Amniotic stem cell (primary cell): ENCODE data around the gene HSPB6.

Source experiments
- DNase-seq: peaks from one replicate; lab custom pipeline; 2025; lab: John Stamatoyannopoulos, UW

HSPB6 gene

DNA sequence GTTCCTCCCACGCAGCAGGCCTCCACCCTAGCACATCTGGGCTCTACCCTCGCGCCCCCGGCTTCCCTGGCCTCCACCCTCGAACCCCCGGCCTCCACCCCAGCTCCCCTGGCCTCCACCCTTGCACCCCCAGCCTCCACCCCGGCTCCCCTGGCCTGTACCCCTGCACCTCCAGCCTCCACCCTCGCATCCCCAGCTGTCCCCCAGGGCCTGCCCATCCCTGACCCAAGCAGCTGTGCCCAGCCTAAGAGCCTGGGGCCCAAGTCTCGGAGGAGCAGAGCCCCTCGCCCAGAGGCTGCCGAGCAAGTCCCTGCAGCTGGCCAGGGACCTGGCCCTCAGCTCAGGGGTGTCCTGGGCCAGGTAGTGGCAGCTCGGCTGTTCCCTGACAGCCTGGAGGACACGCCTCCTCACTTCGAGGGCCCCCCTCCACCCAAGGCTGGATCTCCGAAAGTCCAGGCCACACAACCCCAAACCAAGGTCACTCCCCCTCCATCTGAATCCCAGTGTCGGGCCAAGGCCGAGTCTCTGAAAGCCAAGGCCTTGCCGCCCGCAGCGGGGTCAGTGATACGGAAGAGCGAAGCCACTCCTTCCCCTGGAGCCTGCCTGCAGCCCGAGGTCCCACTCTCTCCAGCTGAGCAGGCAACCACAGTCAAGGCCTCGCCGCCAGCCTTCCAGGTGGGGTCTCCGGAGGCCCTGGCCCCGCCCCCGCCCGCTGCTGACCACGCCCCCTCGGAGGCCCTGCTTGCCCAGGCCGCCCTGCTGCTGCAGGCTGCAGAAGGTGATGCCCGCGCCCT is 10.7 kb upstream of the HSPB6 start:
- DNase-seq: no peak

DNA sequence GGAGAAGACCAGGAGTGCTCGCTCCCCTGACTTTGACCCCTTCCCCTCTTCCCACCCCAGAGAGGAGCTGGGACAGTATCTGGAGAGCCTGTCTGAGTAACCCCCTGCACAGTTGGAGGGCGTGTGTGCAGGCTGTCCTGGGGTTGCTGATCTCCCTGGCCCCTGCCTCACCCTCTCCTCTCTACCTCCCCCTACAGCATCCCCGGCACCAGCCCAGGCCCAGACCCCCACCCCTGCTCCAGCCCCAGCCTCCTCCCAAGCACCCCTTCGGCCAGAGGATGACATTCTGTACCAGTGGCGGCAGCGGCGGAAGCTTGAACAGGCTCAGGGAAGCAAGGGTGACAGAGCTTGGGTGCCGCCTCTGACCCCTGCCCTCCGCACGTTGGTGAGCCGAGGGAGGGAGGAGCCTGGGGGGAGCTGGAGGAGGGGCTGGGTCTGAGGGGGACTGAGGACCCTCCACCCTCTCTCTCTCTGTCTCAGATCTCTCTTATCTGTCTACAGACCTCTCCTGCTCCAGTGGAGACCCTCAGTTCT is 9.8 kb upstream of the HSPB6 start:
- DNase-seq: no peak

DNA sequence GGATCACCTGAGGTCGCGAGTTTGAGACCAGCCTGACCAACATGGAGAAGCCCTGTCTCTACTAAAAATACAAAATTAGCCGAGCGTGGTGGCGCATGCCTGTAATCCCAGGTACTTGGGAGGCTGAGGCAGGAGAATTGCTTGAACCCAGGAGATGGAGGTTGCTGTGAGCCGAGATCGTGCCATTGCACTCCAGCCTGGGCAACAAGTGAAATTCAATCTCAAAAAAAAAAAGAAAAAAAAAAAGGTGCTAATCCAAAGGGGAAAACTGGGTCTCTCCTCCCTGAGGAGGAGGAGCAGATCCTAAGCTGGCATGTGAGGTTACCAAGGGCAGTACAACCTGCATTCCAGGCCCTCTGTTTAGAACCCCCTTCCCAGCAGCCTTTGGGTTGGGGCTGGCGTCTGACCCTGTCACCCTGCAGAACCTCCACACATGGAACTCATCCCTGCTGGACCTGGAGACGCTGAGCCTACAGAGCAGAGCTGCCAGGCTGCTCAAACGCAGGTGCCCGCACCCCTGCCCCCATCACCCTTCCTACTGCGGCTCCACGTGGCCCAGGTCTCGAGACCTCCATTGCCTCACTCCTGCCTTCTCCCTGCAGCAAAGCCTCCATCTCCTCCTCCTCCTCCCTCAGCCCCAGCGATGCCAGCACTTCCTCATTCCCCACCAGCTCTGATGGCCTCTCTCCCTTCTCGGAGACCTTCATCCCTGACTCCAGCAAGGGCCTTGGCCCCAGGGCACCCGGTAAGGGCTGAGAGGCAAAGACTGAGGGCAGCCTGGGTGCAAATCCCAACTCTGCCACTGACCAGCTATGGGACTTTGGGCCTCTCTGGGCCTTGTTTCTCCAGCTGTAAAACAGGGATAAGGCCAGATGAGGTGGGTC is 7.8 kb upstream of the HSPB6 start:
- no peak for DNase-seq

DNA sequence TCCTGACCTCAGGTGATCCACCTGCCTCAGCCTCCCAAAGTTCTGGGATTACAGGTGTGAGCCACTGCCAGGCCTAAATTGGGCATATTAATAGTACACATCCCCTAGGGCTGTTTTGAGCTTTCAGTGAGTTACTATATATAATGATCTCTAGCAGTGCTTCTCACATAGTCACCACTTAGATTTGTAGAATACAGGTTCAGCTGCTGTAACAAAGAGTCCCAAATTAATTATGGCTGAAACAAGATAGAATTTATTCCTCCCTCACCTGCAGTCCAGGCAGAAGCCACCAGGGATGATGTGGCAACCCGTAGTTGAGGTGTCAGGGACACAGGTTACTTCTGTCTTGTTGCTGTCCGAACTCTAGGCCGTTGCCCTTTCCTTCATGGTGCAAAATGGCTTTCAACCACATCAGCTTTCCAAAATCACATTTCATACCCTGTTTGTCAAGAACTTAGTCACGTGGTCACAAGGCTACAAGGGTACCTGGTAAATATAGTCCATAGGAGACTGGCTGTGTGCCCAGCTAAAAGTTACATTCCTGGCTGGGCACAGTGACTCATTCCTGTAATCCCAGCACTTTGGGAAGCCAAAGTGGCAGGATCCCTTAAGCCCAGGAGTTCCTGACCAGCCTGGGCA is 4.0 kb upstream of the HSPB6 start:
- DNase-seq: no peak

DNA sequence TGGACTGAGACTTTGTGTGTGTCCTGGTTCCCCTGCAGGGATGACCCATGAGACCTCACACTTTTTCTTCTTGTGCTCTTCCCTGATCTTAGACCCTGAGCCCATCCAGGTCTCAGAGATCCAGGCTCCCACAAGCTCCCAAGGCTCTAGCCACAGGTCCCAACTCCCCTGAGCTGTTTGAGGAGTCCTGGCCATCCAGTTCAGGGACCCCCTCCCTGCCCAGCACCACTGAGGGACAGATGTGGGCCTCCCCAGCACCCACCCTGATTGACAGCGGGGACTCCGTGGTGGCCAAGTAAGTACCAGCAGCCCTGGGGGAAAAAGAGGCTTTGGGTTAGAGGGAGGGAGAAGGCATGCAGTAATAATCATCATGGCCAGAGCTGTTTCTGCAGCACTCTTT is 2.9 kb upstream of the HSPB6 start:
- no peak for DNase-seq

DNA sequence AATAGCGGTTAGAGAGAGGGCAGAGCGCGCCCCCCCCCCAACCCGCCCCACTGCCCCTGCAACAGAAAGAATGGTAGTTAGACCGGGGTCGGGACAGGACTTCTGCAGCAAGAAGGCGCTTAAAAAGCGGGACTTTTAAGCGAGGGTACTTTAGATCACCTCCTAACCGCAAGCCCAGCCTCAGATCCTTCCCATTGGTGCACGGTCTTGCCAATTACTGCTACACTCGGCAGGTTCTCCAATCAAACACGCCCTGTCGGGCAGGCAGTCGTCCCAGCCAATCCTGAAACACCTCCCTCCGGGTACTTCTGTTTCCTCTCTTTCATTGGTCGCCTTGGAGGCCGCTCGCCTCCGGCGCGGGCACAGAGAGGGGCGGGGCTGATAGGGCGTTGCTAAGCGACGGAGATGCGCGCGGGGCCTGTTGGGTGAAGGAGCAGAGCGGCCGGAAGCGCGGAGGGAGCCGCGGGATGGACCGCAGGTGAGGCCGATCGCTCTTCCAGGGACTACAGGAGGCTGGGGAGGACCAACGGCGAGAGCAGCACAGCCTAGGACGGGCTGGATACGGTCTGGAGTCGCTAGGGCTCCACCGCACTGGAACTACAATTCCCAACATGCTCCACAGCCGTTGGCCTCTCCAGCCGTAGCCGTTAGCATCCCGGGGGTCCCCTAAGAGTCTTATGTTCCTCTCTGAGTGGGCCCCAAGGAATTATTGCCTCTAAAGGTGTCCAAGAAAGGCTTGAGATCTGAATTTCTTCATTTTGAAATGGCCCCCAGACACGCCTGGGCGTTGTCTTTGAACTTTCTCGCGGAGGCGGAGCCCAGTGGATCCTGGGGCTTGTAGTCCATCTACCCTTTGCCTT is 1.1 kb upstream of the HSPB6 start, which contains the start of gene PROSER3:
PROSER3 (plus strand) TSS at position 428 of the 860 bp plus-strand sequence; CDS start at position 468, 40 bp downstream.
- DNase-seq: peak; percentile 96

DNA sequence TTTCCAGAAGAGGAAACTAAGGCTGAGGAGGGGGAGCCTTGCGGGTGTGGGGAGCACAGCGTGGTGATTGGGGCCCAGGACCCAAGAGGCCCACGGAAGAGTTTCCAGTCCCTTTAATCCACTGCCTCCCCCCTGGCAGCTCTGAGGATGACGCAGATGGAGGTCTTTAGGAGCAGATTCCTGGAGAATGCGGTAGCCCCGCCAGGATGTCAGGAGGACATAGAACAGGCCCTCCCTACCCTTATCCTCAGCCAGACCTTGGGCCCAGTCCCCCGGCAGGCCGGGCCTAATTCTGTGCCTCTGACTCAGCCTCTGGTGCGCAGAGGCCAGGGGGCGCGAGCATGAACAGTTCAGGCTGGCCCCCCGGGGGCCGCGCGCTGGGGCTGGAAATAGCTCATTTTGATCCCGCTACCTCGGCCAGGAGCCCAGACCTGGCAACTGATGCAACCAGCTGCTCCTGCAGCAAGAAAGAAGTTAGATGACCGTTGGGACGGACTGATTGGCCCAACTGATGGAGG is 461 bp upstream of the HSPB6 start:
- DNase-seq: peak; percentile 72

DNA sequence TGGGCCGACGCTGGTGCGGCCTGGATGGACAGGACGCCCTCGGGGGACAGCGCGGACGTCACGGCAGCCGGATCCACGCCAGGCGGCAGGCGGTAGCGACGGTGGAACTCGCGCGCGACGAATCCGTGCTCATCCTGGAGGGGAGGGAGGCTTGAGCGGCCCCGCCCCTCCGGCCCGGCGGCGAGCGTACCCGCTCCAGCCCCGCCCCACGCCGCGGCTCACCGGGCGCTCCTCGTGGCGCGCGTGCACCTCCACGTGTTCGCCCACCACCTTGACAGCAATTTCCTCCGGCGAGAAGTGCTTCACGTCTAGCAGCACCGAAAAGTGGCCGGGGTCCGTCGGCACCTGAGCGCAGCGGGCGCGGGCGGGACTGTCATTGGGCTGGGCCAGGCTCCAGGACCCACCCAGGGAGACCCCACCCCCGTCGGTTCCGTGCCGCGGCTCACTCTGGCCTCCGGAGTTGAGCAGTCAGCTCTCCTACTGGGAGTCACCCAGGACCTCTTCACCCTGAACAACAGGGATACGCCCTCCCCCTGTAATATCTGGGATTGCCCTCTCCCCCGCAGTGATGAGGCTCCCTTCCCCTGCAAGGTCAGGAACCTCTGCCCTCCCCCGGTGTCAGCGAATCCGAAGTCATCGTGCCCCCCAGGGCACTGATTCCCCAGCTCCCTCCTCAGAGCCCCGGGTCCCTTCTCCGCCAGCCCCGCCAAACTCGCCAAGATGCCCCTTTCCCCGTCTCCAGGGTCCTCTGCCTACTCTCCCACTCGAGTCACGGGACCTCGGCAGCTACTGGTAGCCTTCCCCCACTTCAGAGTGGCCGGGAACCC is 1.1 kb downstream of the HSPB6 start:
- no peak for DNase-seq

DNA sequence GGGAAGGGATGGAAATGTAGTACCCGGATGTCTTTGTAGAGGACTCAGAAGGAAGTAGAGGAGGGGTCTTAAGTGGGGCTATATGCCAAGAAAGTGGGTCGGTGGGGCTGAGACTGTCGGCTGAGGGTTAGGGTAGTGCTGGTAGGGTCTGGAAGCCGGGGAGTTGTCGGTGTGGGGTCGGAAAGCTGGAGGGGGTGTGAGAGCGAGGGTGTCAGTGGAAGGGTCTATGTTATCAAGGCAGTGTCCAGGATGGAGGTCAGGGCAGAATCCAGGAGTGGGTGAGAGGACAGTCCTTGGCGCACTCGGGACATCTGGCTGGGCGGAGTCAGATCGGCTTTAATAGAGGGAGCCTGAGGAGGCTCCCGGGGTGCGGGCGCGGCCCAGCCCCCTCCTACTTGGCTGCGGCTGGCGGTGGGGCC is 1.7 kb downstream of the HSPB6 start:
- DNase-seq: no peak

DNA sequence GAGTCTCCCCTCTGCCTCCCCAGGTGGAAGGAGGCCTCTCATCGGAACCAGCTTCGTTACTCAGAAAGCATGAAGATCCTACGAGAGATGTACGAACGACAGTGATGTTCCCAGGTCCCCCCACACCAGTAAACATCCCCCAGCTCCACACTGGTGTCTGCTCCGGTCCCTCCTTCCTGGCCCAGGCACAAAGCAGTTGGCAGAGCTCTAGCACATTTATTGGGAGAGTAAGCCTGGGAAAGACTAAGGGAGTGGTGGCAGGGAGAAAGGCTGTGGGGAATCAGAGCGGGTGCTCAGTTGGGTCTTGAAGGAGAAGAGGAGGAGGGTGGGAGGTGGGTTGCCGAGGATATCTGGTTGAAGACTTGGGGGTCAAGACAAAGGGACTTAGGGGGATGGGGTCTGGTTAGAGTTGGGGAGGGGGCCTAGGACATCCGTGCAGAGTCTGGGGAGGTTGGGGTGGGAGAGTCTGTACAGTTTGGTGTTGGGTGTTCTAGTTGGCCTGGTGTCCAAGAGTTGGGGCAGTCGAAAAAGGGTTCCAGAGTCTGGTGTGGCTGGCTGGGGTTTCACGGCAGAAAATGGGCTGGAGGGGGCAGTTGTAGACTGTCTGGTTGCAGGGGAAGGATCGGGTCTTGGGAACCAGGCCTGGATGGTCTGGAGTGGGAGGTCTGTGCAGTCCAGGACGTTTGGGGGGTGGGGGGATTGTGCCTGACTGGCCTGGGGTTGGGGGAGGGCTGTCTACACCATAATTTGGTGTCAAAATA is 2.3 kb downstream of the HSPB6 start:
- DNase-seq: no peak

DNA sequence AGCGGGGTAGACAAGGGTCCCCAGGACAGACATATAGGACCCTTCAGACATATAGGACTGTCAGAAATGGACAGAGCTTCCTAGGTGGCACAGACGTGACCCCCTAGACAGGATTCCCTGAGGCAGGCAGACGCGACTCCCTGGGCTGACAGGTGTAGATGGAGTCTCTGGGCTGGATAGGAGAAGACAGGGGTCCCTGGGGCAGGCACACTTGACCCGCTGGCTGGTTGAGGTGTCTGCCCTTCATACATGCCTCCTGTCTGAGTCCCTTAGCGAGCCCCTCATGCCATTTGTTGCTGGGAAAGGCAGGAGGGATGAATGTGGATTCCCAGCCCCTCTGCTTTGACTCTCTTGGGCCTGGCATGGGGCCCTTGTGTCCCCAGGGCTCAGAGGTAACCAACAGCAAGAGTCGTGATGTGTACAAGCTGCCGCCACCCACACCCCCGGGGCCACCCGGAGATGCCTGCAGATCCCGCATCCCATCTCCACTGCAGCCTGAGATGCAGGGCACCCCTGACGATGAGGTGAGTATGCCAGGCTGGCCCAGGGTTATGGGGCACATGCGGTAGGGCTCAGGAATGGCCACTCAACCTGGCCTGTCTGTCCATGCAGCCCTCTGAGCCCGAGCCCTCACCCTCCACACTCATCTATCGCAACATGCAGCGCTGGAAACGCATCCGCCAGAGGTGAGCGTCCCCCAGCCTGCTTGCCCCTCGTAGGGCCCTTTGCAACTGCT is 3.0 kb downstream of the HSPB6 start:
- DNase-seq: no peak

DNA sequence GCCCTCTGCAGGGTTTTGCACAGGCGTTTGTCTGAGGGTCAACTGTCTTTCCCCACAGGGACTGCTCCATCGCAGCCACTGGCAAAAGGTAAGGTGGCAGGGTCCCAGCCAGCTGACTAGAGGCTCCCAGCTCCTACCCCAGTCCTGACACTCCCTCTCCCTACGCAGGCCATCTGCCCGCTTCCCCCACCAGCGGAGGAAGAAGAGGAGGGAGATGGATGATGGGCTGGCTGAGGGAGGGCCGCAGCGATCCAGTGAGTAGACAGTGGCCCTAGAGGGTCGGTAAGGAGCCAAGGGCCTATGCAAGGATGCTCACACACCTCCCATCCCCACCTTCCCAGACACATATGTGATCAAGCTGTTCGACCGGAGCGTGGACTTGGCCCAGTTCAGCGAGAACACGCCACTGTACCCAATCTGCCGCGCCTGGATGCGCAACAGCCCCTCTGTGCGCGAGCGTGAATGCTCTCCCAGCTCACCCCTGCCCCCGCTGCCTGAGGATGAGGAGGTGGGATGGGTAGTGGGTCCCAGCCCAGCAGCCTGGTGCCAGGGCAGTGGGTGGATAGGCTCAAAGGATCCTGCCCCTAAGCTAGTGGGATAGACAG is 4.0 kb downstream of the HSPB6 start:
- no peak for DNase-seq

DNA sequence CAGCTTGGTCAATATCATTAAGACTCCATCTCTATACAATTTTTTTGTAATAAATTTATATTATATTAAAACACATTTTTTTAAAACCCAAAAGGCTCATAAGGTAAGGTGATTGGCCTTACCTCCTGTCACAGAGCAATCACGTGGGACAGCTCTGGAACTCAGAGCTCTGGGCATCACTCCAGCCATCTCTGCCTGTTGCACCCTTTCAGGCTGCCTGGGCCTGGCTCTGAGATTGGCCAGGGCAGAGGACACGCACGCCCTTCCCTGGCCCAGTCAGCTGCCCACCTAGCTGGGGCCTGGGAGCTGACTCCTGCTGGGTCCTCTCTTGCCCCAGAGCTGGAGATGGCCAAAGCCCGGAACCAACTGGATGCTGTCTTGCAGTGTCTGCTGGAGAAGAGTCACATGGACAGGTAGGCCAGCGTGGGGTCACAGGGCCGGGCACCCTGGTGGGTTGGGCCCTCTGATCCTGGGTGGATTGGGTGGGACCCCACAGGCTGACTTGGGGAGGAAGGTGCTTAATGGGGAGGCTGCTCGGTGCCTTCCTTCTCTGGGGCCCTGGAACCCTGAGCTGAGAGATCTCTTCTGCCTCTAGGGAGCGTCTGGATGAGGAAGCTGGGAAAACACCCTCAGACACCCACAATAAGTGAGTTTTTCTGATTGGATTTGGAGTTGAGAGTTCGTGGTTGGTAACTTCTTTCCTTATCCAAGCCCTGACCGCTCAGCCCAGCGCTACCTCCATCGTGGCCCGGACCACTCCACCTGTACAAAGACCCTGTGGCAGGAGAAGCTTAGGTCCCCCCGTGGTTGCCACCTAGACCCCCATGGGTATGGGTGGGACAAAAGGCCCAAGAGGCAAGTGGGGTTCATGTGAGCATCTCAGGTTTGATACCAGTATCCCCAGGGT is 4.7 kb downstream of the HSPB6 start:
- no peak for DNase-seq

DNA sequence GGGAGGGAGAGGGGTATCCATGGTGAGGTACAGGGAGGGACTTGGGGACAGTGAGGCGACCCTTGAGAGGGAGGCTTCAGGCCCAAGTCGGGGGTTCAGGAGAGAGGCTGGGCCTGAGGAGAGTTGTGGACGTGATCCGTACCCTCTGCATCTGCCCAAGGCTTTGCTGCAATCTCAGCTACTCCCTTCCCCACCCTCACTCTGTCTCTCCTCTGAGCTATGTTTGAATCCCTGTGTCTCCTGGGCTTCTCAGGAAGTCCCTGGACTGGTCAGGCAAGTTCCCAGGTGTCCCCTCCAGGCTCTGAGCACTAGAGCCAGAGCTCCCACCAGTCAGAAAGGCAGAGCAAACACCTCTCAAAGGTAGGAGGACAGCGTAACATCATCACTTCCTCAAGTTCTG is 6.7 kb downstream of the HSPB6 start:
- no peak for DNase-seq

DNA sequence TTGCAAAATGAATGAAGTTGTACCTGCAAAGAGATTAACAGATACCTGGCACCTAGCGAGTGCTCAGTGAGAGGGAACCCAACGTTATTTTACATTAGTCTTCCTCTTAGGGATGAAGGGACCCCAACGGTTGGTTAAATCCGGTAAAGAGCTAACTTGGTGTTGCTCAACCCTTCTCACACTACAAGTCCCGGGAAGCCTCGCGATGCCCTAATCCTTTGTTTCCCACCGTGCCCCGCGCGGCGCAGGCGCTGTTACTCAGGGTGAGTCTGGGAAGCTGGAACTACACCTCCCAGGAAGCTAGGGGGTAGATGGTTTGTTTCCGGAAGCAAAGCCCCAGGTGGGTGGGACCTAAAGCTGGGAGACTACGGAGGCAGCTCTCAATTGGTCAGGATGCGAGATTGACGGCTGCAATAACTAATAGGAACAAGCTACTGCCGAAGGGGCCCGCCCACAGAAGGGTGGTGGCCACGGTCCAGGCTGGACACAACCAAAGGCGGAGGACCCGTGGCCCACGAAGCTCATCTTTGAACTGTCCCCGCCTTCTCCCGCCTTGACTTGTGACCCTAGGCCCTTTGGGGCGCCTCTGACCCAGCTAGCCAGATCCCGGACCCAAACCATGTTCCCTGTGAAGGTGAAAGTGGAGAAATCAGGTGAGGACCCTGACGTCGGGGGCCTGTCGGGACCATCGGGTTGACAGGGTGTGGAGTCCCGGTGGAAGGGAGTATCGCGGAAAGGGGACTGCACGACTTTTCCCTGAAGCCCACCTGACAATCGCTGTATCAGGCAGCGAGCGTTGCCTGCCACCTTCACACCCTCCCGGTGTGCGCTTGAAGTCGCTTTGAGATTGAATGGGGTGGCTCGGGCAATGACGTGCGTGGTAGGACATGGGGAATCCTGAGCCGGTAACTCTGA is 8.5 kb downstream of the HSPB6 start, which contains the start of gene LIN37:
LIN37 (plus strand) TSS at position 471 of the 915 bp plus-strand sequence; CDS start at position 620, 149 bp downstream.
- peak; percentile 98 for DNase-seq

DNA sequence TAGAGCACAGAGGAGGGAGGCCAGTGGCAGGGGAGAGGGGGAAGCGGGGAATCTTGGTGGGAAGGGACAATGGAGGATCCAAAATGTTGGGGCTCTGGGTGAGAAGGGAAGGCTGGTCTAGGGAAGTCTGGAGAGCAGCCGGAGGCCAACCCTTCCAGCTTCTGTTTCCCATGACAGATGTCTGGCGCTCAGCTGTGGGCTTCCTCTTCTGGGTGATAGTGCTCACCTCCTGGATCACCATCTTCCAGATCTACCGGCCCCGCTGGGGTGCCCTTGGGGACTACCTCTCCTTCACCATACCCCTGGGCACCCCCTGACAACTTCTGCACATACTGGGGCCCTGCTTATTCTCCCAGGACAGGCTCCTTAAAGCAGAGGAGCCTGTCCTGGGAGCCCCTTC is 10.3 kb downstream of the HSPB6 start:
- DNase-seq: no peak
